ENCODE data around the gene SLC31A1. TPM values are rescaled to one million over a fixed set of nuclear protein-coding genes. Genes with fewer than 3 reads are reported as not detected.

Gene SLC31A1
- total RNA-seq, 1 experiment from 2014 or later, result 34.4 TPM

- Histone ChIP-seq H2BK20ac (ENCODE audit: low read depth, low read length, poor library complexity, severe bottlenecking) (no peak overlapping the region), H4K91ac (ENCODE audit: insufficient read length, low read depth, low read length) (no peak overlapping the region), H2BK120ac (ENCODE audit: low read depth, low read length, poor library complexity, severe bottlenecking) (no peak overlapping the region), H2BK15ac (ENCODE audit: low read depth, low read length) (no peak overlapping the region), H3T11ph (ENCODE audit: low read length) (no peak overlapping the region), H2AFZ (ENCODE audit: low read length) (no peak overlapping the region), H3K14ac (ENCODE audit: insufficient read depth, low read length) (no peak overlapping the region), H3K9ac (ENCODE audit: extremely low read depth, insufficient read length, low read length) (no peak overlapping the region), H3K9me3 (ENCODE audit: control insufficient read depth, low read depth, low read length) (no peaks in the 10 kb centered on the region), H3K79me1 (ENCODE audit: insufficient read depth, low read depth, low read length, poor library complexity, severe bottlenecking) (no peaks in the 10 kb centered on the region), H3K27ac (ENCODE audit: insufficient read length, low read depth, low read length) (no peak overlapping the region), H3K23me2 (ENCODE audit: insufficient read length, low read depth, low read length, poor library complexity, severe bottlenecking) (no peaks in the 10 kb centered on the region), H3K4ac (ENCODE audit: low read depth, low read length) (no peak overlapping the region), H3K23ac (ENCODE audit: insufficient read length, low read depth, low read length) (no peak overlapping the region), H3K4me1 (ENCODE audit: insufficient read depth, low read length) (no peaks in the 10 kb centered on the region), H3K79me2 (ENCODE audit: insufficient read depth, low read length) (no peaks in the 10 kb centered on the region), H4K20me1 (ENCODE audit: control insufficient read depth, insufficient read depth, insufficient read length) (no peaks in the 10 kb centered on the region), H3K56ac (ENCODE audit: insufficient read length, low read depth, low read length) (no peak overlapping the region), H3K18ac (ENCODE audit: insufficient read length, low read depth, low read length) (no peak overlapping the region), H4K8ac (replicated peaks; ENCODE audit: insufficient read length, low read depth, low read length) (no peak overlapping the region), H2BK5ac (ENCODE audit: insufficient read length, low read length) (no peak overlapping the region), H3K4me2 (ENCODE audit: insufficient read depth, insufficient read length, low read length) (no peak overlapping the region), H2BK12ac (ENCODE audit: insufficient read length, low read depth, low read length) (no peak overlapping the region), H3K27me3 (ENCODE audit: insufficient read depth, low read length) (no peaks in the 10 kb centered on the region), H2AK5ac (ENCODE audit: insufficient read length, low read length) (no peak overlapping the region), H4K5ac (ENCODE audit: insufficient read length, low read depth, low read length) (no peak overlapping the region)
- Mint-ChIP-seq H3K4me3 (no peak overlapping the region), H3K27ac (0 out of 7 replicates have a peak overlapping the region, but pooled peaks of 1 of the 3 experiments have one; percentile 59), H3K36me3 (ENCODE audit: insufficient read depth in 1 of 3, low read depth in 3 of 3) (no peaks in the 10 kb centered on the region), H3K4me1 (peaks cover 13 to 16% of the 10 kb centered on the region in 2 experiments), H3K9me3 (no peaks in the 10 kb centered on the region), H3K27me3 (ENCODE audit: low read depth) (no peaks in the 10 kb centered on the region; the same call in none of the 2 replicates)
- WGBS (ENCODE audit: extremely low coverage, insufficient read length, low lambda C conversion rate), result no CpG with 5 or more reads among the region's 15 CpGs
- TF ChIP-seq CTCF (conservative IDR thresholded peaks at IDR 0.05), result no peak
- DNase-seq, result peak; percentile 53
Observed at GRCh38 chr9:113298924-113299770, 77.8 kb downstream of the SLC31A1 start.

Measured in H9 (cell line).